ENCODE results near the gene NOD1.

Gene NOD1

DNA sequence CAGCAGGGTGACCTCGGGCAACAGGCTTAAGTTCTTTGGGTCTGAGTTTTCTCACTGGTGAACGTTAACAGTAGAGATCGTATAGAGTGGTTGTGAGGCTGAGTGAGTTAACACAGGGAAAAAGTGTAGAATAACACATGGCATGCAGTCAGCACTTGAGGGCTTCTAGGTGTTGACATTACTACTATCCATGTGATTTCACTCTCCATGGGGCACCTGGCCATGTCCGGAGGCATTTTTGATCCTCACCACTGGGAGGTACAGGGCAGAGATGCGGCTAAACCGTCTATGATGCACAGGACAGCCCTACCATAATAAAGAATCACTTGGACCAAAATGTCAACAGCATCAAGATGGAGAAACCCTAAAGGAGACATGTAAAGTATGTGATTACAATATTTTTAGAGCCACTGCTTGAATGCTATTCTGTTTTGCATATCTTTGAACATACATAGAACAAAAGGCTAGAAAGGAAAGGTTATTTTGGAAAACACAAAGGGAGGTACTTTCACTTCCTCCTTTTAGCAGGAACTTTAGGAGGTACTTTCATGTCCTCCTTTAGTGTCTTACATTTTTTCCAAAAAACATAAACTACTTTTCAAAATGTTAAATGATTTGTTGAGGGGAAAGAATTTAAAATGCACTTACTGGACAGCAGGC, 44.3 kb downstream of the NOD1 start:
- no peak overlapping the region for H3K9ac ChIP-seq
- no peaks in the 10 kb centered on the region for H3K79me2 ChIP-seq (ENCODE audit: insufficient read depth, low read depth)
- H3K4me3 ChIP-seq (IDR thresholded peaks at IDR 0.05; ENCODE audit: insufficient read depth, low read depth, low read length) = no peak overlapping the region
- no peak overlapping the region for H2AFZ ChIP-seq (ENCODE audit: low read depth)
- H3K27ac ChIP-seq = no peak overlapping the region
- no peaks in the 10 kb centered on the region for H4K20me1 ChIP-seq (ENCODE audit: insufficient read depth)
- peaks cover 20% of the 10 kb centered on the region for H3K4me1 ChIP-seq (ENCODE audit: low read depth, poor library complexity, severe bottlenecking)
- H3K36me3 ChIP-seq (ENCODE audit: insufficient read depth) = no peaks in the 10 kb centered on the region
- no peak overlapping the region for H3K4me2 ChIP-seq
- no peak for TF ChIP-seq CTCF (conservative IDR thresholded peaks at IDR 0.05; ENCODE audit: low read depth, low read length)
- no peaks in the 10 kb centered on the region for H3K27me3 ChIP-seq (ENCODE audit: insufficient read depth, low read depth)

DNA sequence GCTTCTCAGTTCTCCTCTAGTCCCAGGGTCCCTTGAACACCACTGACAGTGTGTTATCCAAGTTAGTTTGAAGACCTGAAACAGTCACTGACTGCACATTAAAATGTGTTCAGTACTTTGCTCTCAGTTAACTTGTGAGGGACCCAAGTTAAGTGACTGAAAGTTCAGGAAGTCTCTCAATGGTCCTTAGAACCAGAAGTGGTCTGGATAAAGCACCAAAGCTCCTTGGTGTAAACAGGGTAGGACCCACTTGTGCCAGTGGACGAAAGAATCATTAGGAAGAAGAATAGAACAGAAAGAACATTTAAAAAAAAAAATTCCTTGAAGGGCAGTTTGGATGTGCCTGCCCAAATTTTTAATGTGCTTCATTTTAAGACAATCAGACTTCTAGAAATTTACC, 45.1 kb downstream of the NOD1 start:
- Histone ChIP-seq H3K36me3 (ENCODE audit: insufficient read depth) (no peaks in the 10 kb centered on the region), H3K27me3 (ENCODE audit: insufficient read depth, low read depth) (no peaks in the 10 kb centered on the region), H3K9ac (no peak overlapping the region), H3K4me2 (no peak overlapping the region), H4K20me1 (ENCODE audit: insufficient read depth) (no peaks in the 10 kb centered on the region), H3K27ac (no peak overlapping the region), H3K4me1 (ENCODE audit: low read depth, poor library complexity, severe bottlenecking) (peaks cover 20% of the 10 kb centered on the region), H3K4me3 (IDR thresholded peaks at IDR 0.05; ENCODE audit: insufficient read depth, low read depth, low read length) (no peak overlapping the region), H2AFZ (ENCODE audit: low read depth) (no peak overlapping the region), H3K79me2 (ENCODE audit: insufficient read depth, low read depth) (no peaks in the 10 kb centered on the region)
- no peak for TF ChIP-seq CTCF (conservative IDR thresholded peaks at IDR 0.05; ENCODE audit: low read depth, low read length)

DNA sequence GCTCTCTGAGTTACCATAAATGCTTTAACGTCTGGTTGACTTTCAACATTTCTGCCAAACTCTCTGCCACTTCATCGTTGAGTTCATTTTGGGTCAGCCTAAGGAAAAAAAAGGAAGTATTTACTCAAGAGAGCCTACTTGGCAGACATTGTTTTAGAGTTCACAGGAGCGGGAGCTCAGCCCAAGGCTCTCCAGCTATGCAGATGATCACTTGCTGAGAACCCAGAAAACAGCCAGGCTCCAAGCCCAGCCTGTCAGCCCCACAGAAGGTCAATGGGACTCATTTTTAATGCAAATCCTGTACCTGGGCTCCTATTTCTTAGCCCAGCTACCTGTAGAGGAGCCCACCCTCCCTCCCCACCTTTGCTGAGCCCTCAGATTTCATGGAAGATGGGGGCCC, 45.5 kb downstream of the NOD1 start:
- TF ChIP-seq CTCF (conservative IDR thresholded peaks at IDR 0.05; ENCODE audit: low read depth, low read length) = no peak
- Histone ChIP-seq H3K27ac (no peak overlapping the region), H3K79me2 (ENCODE audit: insufficient read depth, low read depth) (no peaks in the 10 kb centered on the region), H3K4me3 (IDR thresholded peaks at IDR 0.05; ENCODE audit: insufficient read depth, low read depth, low read length) (no peak overlapping the region), H2AFZ (ENCODE audit: low read depth) (no peak overlapping the region), H3K36me3 (ENCODE audit: insufficient read depth) (no peaks in the 10 kb centered on the region), H4K20me1 (ENCODE audit: insufficient read depth) (no peaks in the 10 kb centered on the region), H3K9ac (no peak overlapping the region), H3K4me1 (ENCODE audit: low read depth, poor library complexity, severe bottlenecking) (peaks cover 20% of the 10 kb centered on the region), H3K27me3 (ENCODE audit: insufficient read depth, low read depth) (no peaks in the 10 kb centered on the region), H3K4me2 (no peak overlapping the region)

GRCh38 chr7:30430777-30431176, 47.8 kb downstream of the NOD1 start:
- H3K4me3 ChIP-seq (IDR thresholded peaks at IDR 0.05; ENCODE audit: insufficient read depth, low read depth, low read length) = no peak overlapping the region
- no peak overlapping the region for H3K9ac ChIP-seq
- H3K4me2 ChIP-seq = peak overlapping the region; percentile 6; the same call in 1 of the 2 replicates
- H3K4me1 ChIP-seq (ENCODE audit: low read depth, poor library complexity, severe bottlenecking) = peaks cover 23% of the 10 kb centered on the region
- no peak for TF ChIP-seq CTCF (conservative IDR thresholded peaks at IDR 0.05; ENCODE audit: low read depth, low read length)
- H2AFZ ChIP-seq (ENCODE audit: low read depth) = no peak overlapping the region
- H3K79me2 ChIP-seq (ENCODE audit: insufficient read depth, low read depth) = no peaks in the 10 kb centered on the region
- H4K20me1 ChIP-seq (ENCODE audit: insufficient read depth) = no peaks in the 10 kb centered on the region
- no peaks in the 10 kb centered on the region for H3K36me3 ChIP-seq (ENCODE audit: insufficient read depth)
- no peak overlapping the region for H3K27ac ChIP-seq
- no peaks in the 10 kb centered on the region for H3K27me3 ChIP-seq (ENCODE audit: insufficient read depth, low read depth)
